MM.1S (cell line): ENCODE measurements around the gene SHANK3.

Experiments
- DNase-seq: peaks from one replicate; pipeline ENCODE4 v3.0.0-alpha.2; 2015
- H2AFZ ChIP-seq: fragments of 300-600 bp; sonication (generic); 2 replicates; pipeline ENCODE4 v1.6.0; 2016; ENCODE audit warnings: antibody characterized with exemption, low read length
- H3F3A ChIP-seq: fragments of 300-600 bp; sonication (generic); 2 replicates; pipeline ENCODE4 v1.6.1; 2016; ENCODE audit warnings: mild to moderate bottlenecking, antibody characterized with exemption, low read length, moderate library complexity, mixed read lengths; ENCODE audit not compliant: insufficient read depth
- H3K27ac ChIP-seq: fragments of 300-600 bp; sonication (generic); 2 replicates; pipeline ENCODE4 v1.5.1; 2016; ENCODE audit warnings: mild to moderate bottlenecking, low read length
- H3K27me3 ChIP-seq: fragments of 300-600 bp; sonication (generic); replicated peaks from 2 replicates; pipeline ENCODE4 v1.6.0; 2016; ENCODE audit warnings: low read length; ENCODE audit not compliant: insufficient read depth
- H3K36me3 ChIP-seq: fragments of 300-600 bp; sonication (generic); replicated peaks from 2 replicates; pipeline ENCODE4 v1.6.1; 2016; ENCODE audit warnings: mild to moderate bottlenecking, low read length, mixed read lengths; ENCODE audit not compliant: insufficient read depth
- H3K4me1 ChIP-seq: fragments of 300-600 bp; sonication (generic); 2 replicates; pipeline ENCODE4 v1.6.1; 2016; ENCODE audit warnings: low read length, mixed read lengths
- H3K4me2 ChIP-seq: fragments of 300-600 bp; sonication (generic); 2 replicates; pipeline ENCODE4 v1.6.0; 2016; ENCODE audit warnings: low read depth, low read length
- H3K4me3 ChIP-seq: fragments of 300-600 bp; sonication (generic); 2 replicates; pipeline ENCODE4 v1.5.1; 2016; ENCODE audit warnings: low read length, mixed read lengths
- H3K79me2 ChIP-seq: fragments of 300-600 bp; sonication (generic); 2 replicates; pipeline ENCODE4 v1.6.1; 2016; ENCODE audit warnings: mixed run types, low read length, mixed read lengths
- H3K9ac ChIP-seq: fragments of 300-600 bp; sonication (generic); 2 replicates; pipeline ENCODE4 v1.6.1; 2016; ENCODE audit warnings: low read length, mixed read lengths
- H3K9me2 ChIP-seq: fragments of 300-600 bp; sonication (generic); replicated peaks from 2 replicates; pipeline ENCODE4 v1.6.1; 2016; ENCODE audit warnings: mild to moderate bottlenecking, low read length, mixed read lengths; ENCODE audit not compliant: insufficient read depth
- H3K9me3 ChIP-seq: fragments of 300-600 bp; sonication (generic); replicated peaks from 2 replicates; pipeline ENCODE4 v1.6.1; 2016; ENCODE audit warnings: mild to moderate bottlenecking, low read length, mixed read lengths; ENCODE audit not compliant: insufficient read depth
- H4K20me1 ChIP-seq: fragments of 300-600 bp; sonication (generic); 2 replicates; pipeline ENCODE4 v1.6.1; 2016; ENCODE audit warnings: mild to moderate bottlenecking, low read length, moderate library complexity, mixed read lengths; ENCODE audit not compliant: insufficient read depth
- CTCF ChIP-seq: fragments of 300-600 bp; sonication (generic); IDR thresholded peaks from 2 replicates; pipeline ENCODE4 v1.5.1; 2016; ENCODE audit warnings: antibody characterized with exemption, low read length, mixed read lengths
- EZH2 ChIP-seq: fragments of 300-600 bp; sonication (generic); optimal IDR thresholded peaks from 2 replicates; pipeline ENCODE3; 2017; ENCODE audit warnings: low read depth, mild to moderate bottlenecking, antibody characterized with exemption, low read length, mixed read lengths
- EZH2phosphoT487 ChIP-seq: fragments of 300-600 bp; sonication (generic); IDR thresholded peaks from 2 replicates; pipeline ENCODE4 v1.6.1; 2018; ENCODE audit warnings: antibody characterized with exemption, low read length

SHANK3 gene

DNA sequence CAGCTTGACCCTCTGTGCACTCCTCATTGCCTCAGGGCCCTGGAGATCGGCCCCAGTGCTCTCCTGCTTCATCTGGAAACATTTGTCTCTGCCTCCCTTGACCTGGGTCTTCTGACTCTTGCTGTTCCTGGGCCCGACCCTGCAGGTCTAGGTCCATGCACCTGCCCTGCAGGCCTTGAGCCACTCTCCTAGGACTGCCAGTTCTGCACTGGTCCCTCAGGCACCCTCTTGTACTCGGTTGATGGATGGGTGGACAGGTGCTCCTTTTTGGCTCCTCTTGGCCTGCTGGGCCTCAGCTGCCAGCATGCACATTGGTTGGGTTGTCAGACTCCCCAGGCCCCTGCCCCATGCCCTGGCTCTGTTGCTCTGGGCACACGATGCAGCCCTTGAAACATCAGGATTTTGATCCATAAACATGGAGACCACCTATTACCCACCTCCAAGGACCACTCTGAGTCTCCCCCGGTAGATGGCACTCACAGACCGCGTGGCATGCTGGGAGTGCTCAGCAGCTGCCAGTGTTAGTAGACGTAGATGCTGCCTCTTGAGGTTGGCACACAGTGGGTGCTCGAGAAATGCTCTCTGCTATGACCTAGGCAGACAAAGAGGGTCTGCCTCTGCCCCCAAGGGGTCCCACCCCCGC, 45.2 kb downstream of the SHANK3 start:
- Histone ChIP-seq H3K36me3 (no peaks in the 10 kb centered on the region), H3F3A (no peaks in the 10 kb centered on the region)

DNA sequence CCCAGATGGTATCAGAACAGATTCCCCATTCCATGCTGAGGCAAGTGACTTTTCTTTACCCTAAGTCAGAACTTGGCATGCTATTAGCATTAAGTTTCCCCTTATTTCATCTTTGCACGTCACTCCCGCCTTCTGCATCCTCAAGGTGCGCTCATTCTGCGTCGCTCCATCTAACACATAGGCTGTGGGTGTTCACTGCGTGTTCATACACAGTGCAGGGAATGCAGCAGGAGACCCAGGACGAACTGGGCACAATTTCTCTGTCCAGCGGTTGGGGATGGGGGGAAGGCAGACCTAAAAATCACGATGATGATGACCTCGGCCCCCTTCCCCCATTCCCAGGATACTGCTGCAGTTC, 45.7 kb downstream of the SHANK3 start:
- H4K20me1 ChIP-seq: no peaks in the 10 kb centered on the region
- H3K4me2 ChIP-seq: no peak overlapping the region
- no peaks in the 10 kb centered on the region for H3K9me3 ChIP-seq
- H3K9ac ChIP-seq: no peak overlapping the region
- H3K27ac ChIP-seq: no peak overlapping the region
- H3F3A ChIP-seq: no peaks in the 10 kb centered on the region
- H3K27me3 ChIP-seq: no peaks in the 10 kb centered on the region
- H3K4me1 ChIP-seq: no peaks in the 10 kb centered on the region
- TF ChIP-seq CTCF: no peak
- no peak for TF ChIP-seq EZH2phosphoT487
- no peak for DNase-seq
- no peaks in the 10 kb centered on the region for H3K36me3 ChIP-seq
- H3K4me3 ChIP-seq: no peak overlapping the region
- H2AFZ ChIP-seq: no peak overlapping the region
- no peaks in the 10 kb centered on the region for H3K79me2 ChIP-seq
- H3K9me2 ChIP-seq: no peaks in the 10 kb centered on the region

More for the DNA sequence above, 45.2 kb downstream of the SHANK3 start:
- Histone ChIP-seq H3K9me2 (no peaks in the 10 kb centered on the region), H3K27ac (no peak overlapping the region), H4K20me1 (no peaks in the 10 kb centered on the region), H3K79me2 (no peaks in the 10 kb centered on the region), H3K27me3 (no peaks in the 10 kb centered on the region), H3K9ac (no peak overlapping the region), H3K4me3 (no peak overlapping the region), H2AFZ (no peak overlapping the region), H3K9me3 (no peaks in the 10 kb centered on the region), H3K4me1 (no peaks in the 10 kb centered on the region), H3K4me2 (no peak overlapping the region)
- no peak for DNase-seq
- TF ChIP-seq EZH2phosphoT487 (no peak), EZH2 (no peak), CTCF (no peak)

- Histone ChIP-seq H3K27me3 (no peaks in the 10 kb centered on the region), H3K9me2 (no peaks in the 10 kb centered on the region), H3F3A (no peaks in the 10 kb centered on the region), H3K9me3 (no peaks in the 10 kb centered on the region), H3K79me2 (no peaks in the 10 kb centered on the region), H3K4me2 (no peak overlapping the region), H3K4me3 (no peak overlapping the region), H4K20me1 (no peaks in the 10 kb centered on the region), H3K9ac (no peak overlapping the region), H2AFZ (no peak overlapping the region), H3K36me3 (no peaks in the 10 kb centered on the region), H3K4me1 (no peaks in the 10 kb centered on the region), H3K27ac (no peak overlapping the region)
- DNase-seq: no peak
- TF ChIP-seq EZH2phosphoT487 (no peak), CTCF (no peak), EZH2 (no peak)
Measured at GRCh38 chr22:50719814-50720300, 47.2 kb downstream of the SHANK3 start.
